Muscle of arm (tissue), 12 donors: ENCODE measurements around the gene CSNK1A1. TPM values are rescaled to one million over a fixed set of nuclear protein-coding genes. Genes with fewer than 3 reads are reported as not detected.

Experiments used
- DNase-seq: peaks from one replicate; pipeline ENCODE4 v3.0.0-alpha.2; 2013
- polyA plus RNA-seq, 12 donors: library from polyadenylated mRNA; unstranded; fragments of 120-200 nt; gene quantifications; one replicate each; pipeline ENCODE4 v1.2.1, GENCODE V29; 2013; ENCODE audit not compliant: insufficient read length in 12 of 12

CSNK1A1 gene
- polyA plus RNA-seq, 12 donors, result 124 to 206 (median 156) TPM; not detected in 1

- DNase-seq, result no peak
Measured at GRCh38 chr5:149578896-149579295, 27.7 kb upstream of the CSNK1A1 start.

DNA sequence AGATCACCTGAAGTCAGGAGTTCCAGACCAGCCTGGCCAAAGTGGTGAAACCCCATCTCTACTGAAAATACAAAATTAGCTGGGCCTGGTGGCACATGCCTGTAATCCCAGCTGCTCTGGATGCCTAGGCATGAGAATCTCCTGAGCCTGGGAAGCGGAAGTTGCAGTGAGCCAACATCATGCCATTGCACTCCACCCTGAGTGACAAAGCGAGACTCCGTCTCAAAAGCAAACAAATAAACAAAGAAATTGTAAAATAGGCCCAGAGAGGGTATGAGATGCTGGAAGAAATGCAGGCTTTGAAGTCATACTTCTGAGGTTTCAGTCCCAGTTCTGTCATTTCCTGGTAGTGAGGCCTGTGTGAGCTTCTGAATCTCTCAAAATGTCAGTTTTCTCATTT is 24.8 kb upstream of the CSNK1A1 start:
- no peak for DNase-seq

DNA sequence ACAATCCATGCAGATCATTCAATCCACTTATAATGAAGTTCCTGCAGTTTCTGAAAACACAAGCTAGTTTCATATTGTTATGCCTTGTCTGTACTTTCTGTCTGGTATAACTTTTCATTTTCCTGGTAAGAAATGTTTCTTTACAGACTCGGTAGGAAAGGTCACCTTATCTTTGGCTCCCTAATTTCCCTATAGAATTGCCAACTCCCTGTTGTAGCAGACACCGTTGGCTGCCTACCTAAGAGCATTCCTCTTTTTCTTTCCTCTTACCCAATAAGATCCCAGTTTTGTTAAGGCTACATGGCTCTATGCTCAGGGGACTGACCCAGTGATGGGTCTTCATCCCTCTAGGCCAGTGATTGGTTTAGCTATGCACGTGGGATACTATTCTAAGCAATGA is 23.9 kb upstream of the CSNK1A1 start:
- DNase-seq, result no peak

DNA sequence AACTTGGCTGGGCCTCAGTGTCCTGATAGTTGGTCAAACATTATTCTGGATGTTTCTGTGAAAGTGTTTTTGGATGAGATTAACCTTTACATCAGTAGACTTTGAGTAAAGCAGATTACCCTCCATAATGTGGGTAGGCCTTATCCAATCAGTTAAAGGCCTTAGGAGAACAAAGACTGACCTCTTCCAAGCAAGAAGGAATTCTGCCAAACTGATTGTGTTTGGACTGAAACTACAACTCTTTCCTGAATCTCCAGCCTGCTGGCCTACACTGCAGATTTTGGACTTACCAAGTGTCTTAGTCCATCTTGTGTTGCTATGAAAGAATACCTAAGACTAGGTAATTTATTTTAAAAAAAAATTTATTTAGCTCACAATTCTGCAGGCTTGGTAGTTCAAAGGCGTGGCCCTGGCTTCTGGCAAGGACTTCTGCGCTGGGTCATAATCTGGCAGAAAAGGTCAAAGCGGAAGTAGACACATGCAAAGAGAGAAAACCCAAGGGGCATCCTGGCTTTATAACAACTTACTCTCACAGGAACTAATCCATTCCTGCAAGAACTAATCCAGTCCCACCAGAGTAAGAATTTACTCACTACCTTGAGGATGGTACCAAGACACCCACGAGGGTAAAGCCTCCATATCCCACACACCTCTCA is 21.5 kb upstream of the CSNK1A1 start:
- DNase-seq, result no peak

GRCh38 chr5:149572170-149572569 is 20.9 kb upstream of the CSNK1A1 start:
- DNase-seq, result no peak

DNA sequence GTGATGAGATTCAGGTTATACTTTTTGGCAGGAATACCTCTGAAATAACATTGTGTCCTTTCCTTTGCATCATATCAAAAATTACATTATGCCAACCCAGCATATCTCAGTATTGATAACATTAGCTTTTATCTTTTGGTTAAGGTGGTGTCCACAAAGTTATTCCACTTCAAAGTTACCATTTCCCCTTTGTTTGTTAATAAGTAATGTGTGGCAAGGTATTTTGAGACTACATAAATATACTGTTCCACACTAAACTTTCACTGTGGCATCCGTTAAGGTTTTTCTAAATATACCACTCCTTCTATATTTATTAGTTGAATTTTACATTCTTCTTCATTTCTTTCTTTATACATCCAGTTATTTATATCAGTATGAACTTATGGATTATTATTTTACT is 16.0 kb upstream of the CSNK1A1 start:
- DNase-seq, result no peak

GRCh38 chr5:149564542-149565140 is 13.4 kb upstream of the CSNK1A1 start:
- peak; percentile 70 for DNase-seq

DNA sequence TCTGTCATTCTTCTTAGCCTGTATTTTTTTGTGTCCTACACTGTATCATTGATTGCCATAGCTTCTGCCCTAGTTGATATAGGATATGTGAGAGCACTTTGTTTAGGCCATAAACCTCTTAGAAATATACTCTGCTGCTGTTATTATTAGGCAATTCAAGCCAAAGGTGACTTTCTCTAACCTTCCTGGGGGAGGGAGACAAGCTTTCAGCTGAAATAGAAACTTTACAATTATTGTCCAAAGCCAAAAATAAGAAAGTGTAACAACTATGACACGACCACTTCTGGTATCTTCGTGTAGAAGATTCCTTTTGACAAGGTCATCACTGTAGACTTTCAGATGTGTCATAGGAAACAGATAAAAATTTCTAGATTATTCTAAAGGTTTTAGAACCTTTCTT is 12.2 kb upstream of the CSNK1A1 start:
- no peak for DNase-seq

DNA sequence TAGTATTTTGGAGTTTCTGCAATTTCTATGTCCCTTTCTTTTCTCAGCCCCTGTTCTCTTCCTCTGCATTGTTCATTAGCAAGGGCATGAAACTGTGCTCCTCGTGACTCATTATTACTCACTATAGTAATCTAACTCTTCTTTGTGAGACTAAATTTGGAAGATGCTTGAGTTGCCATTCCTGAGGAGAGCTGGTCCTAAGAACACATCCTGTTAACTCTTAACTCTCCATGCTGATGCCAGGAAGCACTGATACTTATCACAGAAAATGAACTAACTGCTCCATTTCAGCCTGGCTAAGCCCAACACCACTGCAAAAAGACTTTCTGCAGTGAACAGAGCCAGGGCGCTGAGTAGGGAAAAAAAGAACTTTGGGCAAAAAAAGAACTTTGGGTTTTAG is 10.6 kb upstream of the CSNK1A1 start:
- no peak for DNase-seq

- no peak for DNase-seq
Measured at GRCh38 chr5:149559706-149560105, 8.5 kb upstream of the CSNK1A1 start.

GRCh38 chr5:149552553-149553160 is 1.4 kb upstream of the CSNK1A1 start:
- no peak for DNase-seq

DNA sequence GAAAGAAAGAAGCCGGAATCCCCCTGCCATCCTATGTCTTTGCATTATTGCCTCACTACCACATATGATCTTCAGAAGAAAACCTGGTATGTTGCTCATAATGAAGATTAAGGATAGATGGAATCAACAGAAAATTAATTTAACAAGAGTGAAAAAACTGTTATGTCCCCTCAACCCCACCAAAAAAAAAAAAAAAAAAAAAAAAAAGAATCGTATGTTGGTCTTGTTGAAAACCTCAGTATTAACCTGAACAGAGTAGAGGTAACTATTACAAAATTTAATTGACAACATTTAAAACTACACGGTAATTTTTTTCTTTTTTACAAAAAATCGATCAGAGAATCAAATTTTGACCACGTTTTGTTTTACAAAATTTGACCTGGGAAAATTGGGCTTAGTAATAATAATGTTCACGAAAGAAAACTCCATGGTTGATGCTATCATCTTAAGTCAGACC is 827 bp upstream of the CSNK1A1 start:
- DNase-seq, result no peak

GRCh38 chr5:149550594-149551226 is 529 bp downstream of the CSNK1A1 start:
- no peak for DNase-seq

DNA sequence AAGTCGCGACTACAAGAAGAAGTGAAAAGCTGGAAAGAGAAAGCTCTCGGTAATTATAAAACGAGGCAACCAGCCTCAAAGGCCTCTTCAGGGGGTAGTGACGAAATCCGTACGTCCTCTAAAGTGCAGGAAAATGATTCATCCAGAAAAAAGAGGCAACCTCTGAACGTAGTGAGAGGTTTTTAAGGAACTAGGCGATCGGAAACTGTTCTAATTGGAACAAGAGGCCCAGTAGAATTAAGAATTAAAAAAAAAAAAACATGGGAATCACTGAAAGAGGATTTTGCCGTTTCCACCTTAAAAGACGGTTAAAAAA is 1.0 kb downstream of the CSNK1A1 start:
- no peak for DNase-seq

DNA sequence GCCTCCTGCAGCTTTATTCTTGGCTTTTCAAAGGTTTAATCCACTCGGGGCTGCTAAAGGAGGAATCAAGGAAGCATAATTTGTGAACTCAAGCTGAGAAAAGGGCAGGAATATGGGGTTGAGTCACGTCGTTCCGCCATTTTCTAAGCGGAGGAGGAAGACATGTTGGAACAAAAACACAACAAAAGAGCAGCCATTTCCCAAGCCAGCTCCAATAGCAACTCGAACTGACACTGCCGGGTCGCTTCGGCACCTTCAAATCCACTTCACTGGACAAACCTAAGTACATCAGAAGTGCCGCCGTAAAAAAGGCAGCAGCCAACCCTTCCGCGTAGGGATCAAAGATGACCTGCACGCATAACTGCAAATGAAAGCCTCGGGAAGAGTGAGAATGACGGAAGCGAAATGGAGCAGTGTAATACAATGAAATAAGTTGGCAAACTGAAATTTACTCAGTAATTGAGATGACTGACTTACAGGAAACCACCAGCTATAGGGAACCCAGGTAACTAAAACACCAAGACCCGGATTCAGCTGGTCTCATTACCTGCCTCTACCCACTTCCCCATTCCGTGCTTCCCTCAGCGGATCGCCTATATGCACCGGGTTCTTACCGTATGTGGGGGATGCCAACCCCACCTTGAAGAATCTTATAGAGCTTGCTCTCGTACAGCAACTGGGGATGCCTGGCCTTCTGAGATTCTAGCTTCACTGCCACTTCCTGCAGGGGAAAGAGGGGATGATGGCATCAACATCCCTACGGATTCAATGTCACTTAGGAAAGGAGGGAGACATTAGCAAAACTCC is 1.6 kb downstream of the CSNK1A1 start:
- peak; percentile 49 for DNase-seq

DNA sequence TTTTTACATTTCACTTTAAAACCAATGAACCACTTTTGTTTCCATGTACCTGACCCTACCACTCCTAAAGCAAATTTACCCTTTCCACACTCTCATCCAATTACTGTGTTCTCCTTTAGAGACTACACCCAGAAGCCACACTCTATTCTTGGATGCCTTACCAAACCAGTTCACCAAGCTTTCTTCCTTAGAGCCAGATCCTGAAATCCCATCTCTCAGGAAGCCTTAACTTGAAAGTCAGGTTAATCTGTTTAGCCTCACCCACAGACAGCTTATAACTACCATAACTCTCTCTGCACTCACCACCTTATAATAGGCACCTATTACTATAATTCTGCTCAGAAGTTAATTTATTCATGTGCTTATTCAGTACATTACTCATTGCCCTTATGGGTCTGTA is 4.3 kb downstream of the CSNK1A1 start:
- no peak for DNase-seq

DNA sequence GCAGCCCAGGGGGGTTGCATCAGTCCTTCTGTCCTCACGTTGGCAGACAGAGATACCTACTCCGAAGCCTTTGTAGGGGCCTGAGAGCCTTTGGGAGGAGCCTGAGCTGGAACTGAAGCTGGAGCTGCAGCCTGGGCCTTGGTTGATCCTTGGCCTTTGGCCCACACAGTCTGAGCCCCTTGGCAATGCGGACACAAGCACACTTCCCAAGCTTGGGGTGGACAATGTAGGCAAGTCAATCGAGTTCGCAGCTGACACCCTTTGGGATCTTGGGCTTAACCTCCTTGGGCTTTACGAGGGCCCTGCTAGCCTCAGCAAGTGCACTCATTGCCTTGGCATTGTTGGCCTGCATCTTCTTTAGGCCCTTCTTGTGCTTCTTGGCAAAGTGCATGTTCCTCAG is 5.9 kb downstream of the CSNK1A1 start:
- DNase-seq, result no peak

- DNase-seq, result no peak
Measured at GRCh38 chr5:149544028-149544420, 7.2 kb downstream of the CSNK1A1 start.

DNA sequence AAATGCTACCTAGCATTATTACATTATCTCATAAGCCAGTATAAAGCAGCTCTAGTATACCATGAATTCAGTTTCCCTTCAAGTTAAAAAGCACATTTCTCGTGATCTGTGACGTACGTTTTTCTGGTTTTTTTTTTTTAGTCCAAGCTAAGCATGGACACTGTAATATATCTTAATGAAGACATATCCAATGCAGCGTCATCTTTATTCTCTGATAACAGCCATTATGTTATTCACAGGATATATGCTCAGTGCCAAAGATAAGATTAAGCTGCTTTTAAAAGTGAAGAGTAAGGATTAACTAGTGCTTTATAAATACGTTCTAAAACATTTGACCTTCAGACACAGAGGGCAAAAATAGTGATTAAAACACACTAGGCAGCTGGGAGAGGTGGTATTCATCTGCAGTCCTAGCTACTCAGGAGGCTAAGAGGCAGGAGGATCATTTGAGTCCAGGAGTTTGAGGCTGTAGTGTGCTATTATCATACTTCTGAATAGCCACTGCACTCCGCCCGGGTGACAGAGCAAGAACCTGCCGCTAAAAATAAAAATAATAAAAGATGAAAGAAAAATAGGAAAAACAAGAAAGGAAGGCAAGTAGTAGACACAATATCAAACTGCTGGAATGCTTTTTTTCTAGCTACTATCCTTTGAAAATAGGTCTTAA is 7.7 kb downstream of the CSNK1A1 start:
- DNase-seq, result no peak

DNA sequence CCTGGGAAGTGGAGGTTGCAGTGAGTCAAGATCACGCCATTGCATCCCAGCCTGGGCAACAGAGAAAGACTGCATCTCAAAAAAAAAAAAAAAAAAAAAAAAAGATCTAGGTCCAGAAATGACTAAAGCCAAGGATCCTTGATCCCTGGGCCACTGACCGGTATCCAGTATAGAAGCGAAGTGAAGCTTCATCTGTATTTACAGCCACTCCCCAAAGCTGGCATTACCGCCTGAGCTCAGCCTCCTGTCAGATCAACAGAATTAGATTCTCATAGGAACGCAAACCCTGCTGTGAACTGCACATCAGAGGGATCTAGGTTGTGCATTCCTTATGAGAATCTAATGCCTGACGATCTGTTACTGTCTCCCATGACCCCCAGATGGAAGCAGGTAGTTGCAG is 9.3 kb downstream of the CSNK1A1 start:
- no peak for DNase-seq

GRCh38 chr5:149540089-149540488 is 11.2 kb downstream of the CSNK1A1 start:
- DNase-seq, result no peak
